Cardiac muscle cell (in vitro differentiated cells and primary cell): ENCODE data around the gene GABRB3. TPM values are rescaled to one million over a fixed set of nuclear protein-coding genes. Genes with fewer than 3 reads are reported as not detected.

ENCODE experiments used
- DNase-seq, 2 donors: peaks; one replicate each; pipeline versions ENCODE4 v3.0.0 to v3.0.0-alpha.2; 2010 to 2017; ENCODE audit warnings: low read depth in 1 of 2, low spot score in 1 of 2
- H3K27ac ChIP-seq: fragments of 200-600 bp; sonication (generic); 2 replicates; pipeline ENCODE4 v1.5.1; 2016
- H3K27me3 ChIP-seq: fragments of 200-600 bp; sonication (generic); 2 replicates; pipeline ENCODE4 v1.6.0; 2016; ENCODE audit warnings: control low read depth
- H3K36me3 ChIP-seq: fragments of 200-600 bp; sonication (generic); 2 replicates; pipeline ENCODE4 v1.5.1; 2016; ENCODE audit warnings: control low read depth
- H3K4me1 ChIP-seq: fragments of 200-600 bp; sonication (generic); 2 replicates; pipeline ENCODE4 v1.8.1; 2017; ENCODE audit warnings: low read depth, mild to moderate bottlenecking, mixed run types
- H3K4me3 ChIP-seq: fragments of 200-600 bp; sonication (generic); 2 replicates; pipeline ENCODE4 v1.5.1; 2016; ENCODE audit warnings: mild to moderate bottlenecking
- H3K9me3 ChIP-seq: fragments of 200-600 bp; sonication (generic); 2 replicates; pipeline ENCODE4 v1.5.1; 2017; ENCODE audit warnings: low read depth, mild to moderate bottlenecking, control low read depth
- polyA plus RNA-seq: library from polyadenylated mRNA; unstranded; fragments of >200 nt; fragmentation: Nextera tagmentation; extraction: Ambion mirVana; gene quantifications from 2 replicates; pipeline ENCODE4 v1.2.1, GENCODE V29; 2016
- total RNA-seq: library from RNA; depleted of rRNA; stranded (reverse); fragments of >200 nt; gene quantifications from 2 replicates; pipeline ENCODE4 v1.2.3, GENCODE V29; 2016
- TF ChIP-seq, protein P1 (sequence below): IDR thresholded peaks from 2 replicates; pipeline ENCODE4 v1.5.1; 2012; ENCODE audit warnings: low read depth, mild to moderate bottlenecking, low read length

GABRB3 gene
- total and polyA plus RNA-seq, 2 experiments from 2014 or later = 1.2 to 3.0 TPM

DNA sequence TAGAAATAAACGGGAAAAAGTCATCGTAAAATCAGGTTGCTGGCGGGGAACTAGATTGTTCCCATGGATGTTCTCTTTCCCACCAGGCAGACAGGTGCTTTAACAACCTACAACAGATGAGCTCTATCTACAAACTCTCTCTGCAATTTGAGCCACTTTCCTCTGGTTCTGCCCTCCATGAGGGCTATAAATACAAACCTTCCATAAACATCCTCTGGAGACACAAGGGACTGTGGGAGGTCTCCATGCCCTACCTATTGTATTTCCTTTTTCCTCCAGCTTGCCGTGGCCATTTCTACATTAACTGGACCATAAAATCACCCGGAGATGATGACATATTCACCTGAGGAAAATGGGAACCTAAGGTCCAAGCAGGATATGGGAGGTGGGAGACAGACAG, 151.1 kb downstream of the GABRB3 start:
- no peaks in the 10 kb centered on the region for H3K4me1 ChIP-seq
- no peaks in the 10 kb centered on the region for H3K27me3 ChIP-seq
- no peaks in the 10 kb centered on the region for H3K9me3 ChIP-seq
- H3K27ac ChIP-seq = no peak overlapping the region
- no peak overlapping the region for H3K4me3 ChIP-seq
- DNase-seq = no peak
- TF ChIP-seq, protein P1, sequence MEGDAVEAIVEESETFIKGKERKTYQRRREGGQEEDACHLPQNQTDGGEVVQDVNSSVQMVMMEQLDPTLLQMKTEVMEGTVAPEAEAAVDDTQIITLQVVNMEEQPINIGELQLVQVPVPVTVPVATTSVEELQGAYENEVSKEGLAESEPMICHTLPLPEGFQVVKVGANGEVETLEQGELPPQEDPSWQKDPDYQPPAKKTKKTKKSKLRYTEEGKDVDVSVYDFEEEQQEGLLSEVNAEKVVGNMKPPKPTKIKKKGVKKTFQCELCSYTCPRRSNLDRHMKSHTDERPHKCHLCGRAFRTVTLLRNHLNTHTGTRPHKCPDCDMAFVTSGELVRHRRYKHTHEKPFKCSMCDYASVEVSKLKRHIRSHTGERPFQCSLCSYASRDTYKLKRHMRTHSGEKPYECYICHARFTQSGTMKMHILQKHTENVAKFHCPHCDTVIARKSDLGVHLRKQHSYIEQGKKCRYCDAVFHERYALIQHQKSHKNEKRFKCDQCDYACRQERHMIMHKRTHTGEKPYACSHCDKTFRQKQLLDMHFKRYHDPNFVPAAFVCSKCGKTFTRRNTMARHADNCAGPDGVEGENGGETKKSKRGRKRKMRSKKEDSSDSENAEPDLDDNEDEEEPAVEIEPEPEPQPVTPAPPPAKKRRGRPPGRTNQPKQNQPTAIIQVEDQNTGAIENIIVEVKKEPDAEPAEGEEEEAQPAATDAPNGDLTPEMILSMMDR = no peak
- no peaks in the 10 kb centered on the region for H3K36me3 ChIP-seq

GRCh38 chr15:26620528-26621458, 152.1 kb downstream of the GABRB3 start:
- Histone ChIP-seq H3K27ac (no peak overlapping the region), H3K36me3 (no peaks in the 10 kb centered on the region), H3K27me3 (no peaks in the 10 kb centered on the region), H3K4me1 (no peaks in the 10 kb centered on the region), H3K4me3 (no peak overlapping the region), H3K9me3 (no peaks in the 10 kb centered on the region)
- DNase-seq = no peak
- TF ChIP-seq, protein P1 = no peak

DNA sequence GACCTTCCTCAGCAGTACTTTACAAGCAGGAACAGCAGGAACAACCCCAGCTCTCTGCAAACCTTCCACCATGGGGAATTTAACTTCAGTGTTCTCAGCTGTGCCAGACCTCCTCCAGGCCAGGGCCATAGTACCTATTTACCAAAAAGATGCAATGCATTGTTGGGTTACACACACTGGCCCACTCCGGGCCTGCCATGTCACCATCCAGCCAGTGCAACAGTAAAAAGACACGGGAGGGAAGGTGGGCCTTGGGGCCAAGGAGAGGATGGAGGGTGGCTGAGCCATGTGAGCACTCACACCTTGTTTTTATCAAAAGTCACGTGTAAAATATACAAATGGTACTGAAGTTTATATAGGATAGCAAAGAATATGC, 157.0 kb downstream of the GABRB3 start:
- DNase-seq = no peak
- H3K4me3 ChIP-seq = no peak overlapping the region
- no peaks in the 10 kb centered on the region for H3K27me3 ChIP-seq
- TF ChIP-seq, protein P1 = no peak
- no peak overlapping the region for H3K27ac ChIP-seq
- no peaks in the 10 kb centered on the region for H3K36me3 ChIP-seq
- no peaks in the 10 kb centered on the region for H3K9me3 ChIP-seq
- no peaks in the 10 kb centered on the region for H3K4me1 ChIP-seq

GRCh38 chr15:26615188-26615926, 157.5 kb downstream of the GABRB3 start:
- H3K27me3 ChIP-seq = no peaks in the 10 kb centered on the region
- H3K27ac ChIP-seq = no peak overlapping the region
- H3K4me1 ChIP-seq = no peaks in the 10 kb centered on the region
- no peaks in the 10 kb centered on the region for H3K36me3 ChIP-seq
- H3K9me3 ChIP-seq = no peaks in the 10 kb centered on the region
- no peak overlapping the region for H3K4me3 ChIP-seq
- no peak for DNase-seq
- TF ChIP-seq, protein P1 = no peak

DNA sequence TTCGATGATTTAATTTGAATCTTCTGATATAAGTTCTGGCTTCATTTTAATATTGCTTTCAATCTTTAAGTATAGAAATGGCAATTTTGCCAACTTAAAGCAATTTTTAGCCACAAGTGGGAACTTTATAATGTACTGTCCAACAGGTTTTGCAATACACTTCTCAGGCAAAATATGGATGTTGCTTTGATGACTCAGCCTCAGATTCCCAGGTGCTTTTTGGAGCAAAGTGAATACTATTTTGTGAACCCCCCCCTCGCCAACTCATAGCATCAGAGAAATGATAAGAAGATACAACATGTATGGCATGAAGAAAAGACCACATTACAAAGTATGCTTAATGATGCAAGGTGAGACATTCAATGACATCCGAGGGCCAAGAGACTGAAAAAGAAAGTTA, 158.1 kb downstream of the GABRB3 start:
- no peak for DNase-seq
- Histone ChIP-seq H3K4me3 (no peak overlapping the region), H3K36me3 (no peaks in the 10 kb centered on the region), H3K4me1 (no peaks in the 10 kb centered on the region), H3K27ac (no peak overlapping the region), H3K27me3 (no peaks in the 10 kb centered on the region), H3K9me3 (peaks cover under 1% of the 10 kb centered on the region)
- TF ChIP-seq, protein P1 = no peak
